CD14-positive monocyte (primary cell): ENCODE results near the gene CAPN9. TPM values are rescaled to one million over a fixed set of nuclear protein-coding genes. Genes with fewer than 3 reads are reported as not detected.
A peak's percentile ranks its signal among the peaks of the same experiment; 100 is the strongest.

Experiments used
- DNase-seq, 3 donors: peaks; one replicate each; pipeline ENCODE4 v3.0.0-alpha.2; 2011 to 2022
- H2AFZ ChIP-seq: 2 replicates; pipeline ENCODE4 v1.6.0; 2012; ENCODE audit warnings: mild to moderate bottlenecking, low read depth, low read length, inconsistent platforms; ENCODE audit not compliant: insufficient read depth, poor library complexity, severe bottlenecking
- H3K27ac ChIP-seq, 2 donors: 1 replicate in 1 of 2; 2 replicates in 1 of 2; pipeline ENCODE4 v1.5.1; 2012 to 2013; ENCODE audit warnings: low read length in 2 of 2, control low read depth in 1 of 2, inconsistent platforms in 1 of 2, low read depth in 1 of 2, mild to moderate bottlenecking in 1 of 2
- H3K27me3 ChIP-seq, 2 donors: one replicate each; pipeline versions ENCODE4 v1.6.0 to v1.6.1; 2011 to 2013; ENCODE audit warnings: low read length in 2 of 2; ENCODE audit not compliant: control insufficient read depth in 2 of 2, insufficient read depth in 2 of 2
- H3K36me3 ChIP-seq, 2 donors: replicated peaks in 1 of 2; 1 replicate in 1 of 2; 2 replicates in 1 of 2; pipeline versions ENCODE4 v1.5.1 to v1.6.1; 2012 to 2013; ENCODE audit warnings: low read length in 2 of 2, control low read depth in 1 of 2, inconsistent platforms in 1 of 2, mild to moderate bottlenecking in 1 of 2; ENCODE audit not compliant: insufficient read depth in 2 of 2, control insufficient read depth in 1 of 2
- H3K4me1 ChIP-seq, 2 donors: 1 replicate in 1 of 2; 2 replicates in 1 of 2; pipeline versions ENCODE4 v1.5.1 to v1.6.1; 2012 to 2013; ENCODE audit warnings: low read length in 2 of 2, control low read depth in 1 of 2, inconsistent platforms in 1 of 2, mild to moderate bottlenecking in 1 of 2, moderate library complexity in 1 of 2; ENCODE audit not compliant: insufficient read depth in 2 of 2, control insufficient read depth in 1 of 2
- H3K4me2 ChIP-seq: replicated peaks from 2 replicates; pipeline ENCODE3; 2012; ENCODE audit warnings: low read length, moderate library complexity, mild to moderate bottlenecking; ENCODE audit not compliant: poor library complexity, severe bottlenecking; ENCODE audit errors: extremely low read depth
- H3K4me3 ChIP-seq, 3 experiments: fragments of 200-600 bp in 1 of 3; sonication (generic) in 1 of 3; replicated peaks in 1 of 3; 1 replicate in 2 of 3; 2 replicates in 1 of 3; pipeline ENCODE4 v1.5.1; 2011 to 2013; ENCODE audit warnings: low read length in 3 of 3, mild to moderate bottlenecking in 3 of 3, control low read depth in 2 of 3, low read depth in 2 of 3, inconsistent platforms in 1 of 3, moderate library complexity in 1 of 3
- H3K79me2 ChIP-seq: 2 replicates; pipeline ENCODE4 v1.6.0; 2012; ENCODE audit warnings: mild to moderate bottlenecking, control low read depth, inconsistent platforms, low read length, moderate library complexity; ENCODE audit not compliant: insufficient read depth
- H3K9ac ChIP-seq: 2 replicates; pipeline ENCODE4 v1.6.0; 2017; ENCODE audit warnings: low read length, mild to moderate bottlenecking; ENCODE audit not compliant: insufficient read depth, poor library complexity, severe bottlenecking
- H3K9me3 ChIP-seq, 2 donors: replicated peaks in 1 of 2; 1 replicate in 1 of 2; 2 replicates in 1 of 2; pipeline versions ENCODE4 v1.5.1 to v1.6.1; 2012 to 2013; ENCODE audit warnings: low read length in 2 of 2, control low read depth in 1 of 2; ENCODE audit not compliant: control insufficient read depth in 1 of 2, insufficient read depth in 1 of 2
- H4K20me1 ChIP-seq: 2 replicates; pipeline ENCODE4 v1.6.0; 2012; ENCODE audit warnings: mild to moderate bottlenecking, low read length, control low read depth, moderate library complexity; ENCODE audit not compliant: insufficient read depth
- H3K27ac Mint-ChIP-seq, 7 donors: one replicate each; pipeline ENCODE4 v1.8.0; 2020; ENCODE audit warnings: mild to moderate bottlenecking in 7 of 7, mixed read lengths in 7 of 7, moderate library complexity in 6 of 7, inconsistent platforms in 2 of 7
- H3K27me3 Mint-ChIP-seq, 3 donors: one replicate each; pipeline ENCODE4 v1.8.0; 2021 to 2022; ENCODE audit warnings: low read depth in 3 of 3, mild to moderate bottlenecking in 3 of 3, mixed read lengths in 3 of 3, moderate library complexity in 3 of 3, inconsistent platforms in 1 of 3
- H3K36me3 Mint-ChIP-seq, 2 donors: one replicate each; pipeline ENCODE4 v1.8.0; 2020; ENCODE audit warnings: mixed read lengths in 2 of 2, inconsistent platforms in 1 of 2, mild to moderate bottlenecking in 1 of 2
- H3K4me1 Mint-ChIP-seq: one replicate; pipeline ENCODE4 v1.8.0; 2020; ENCODE audit warnings: mild to moderate bottlenecking, mixed read lengths
- H3K4me3 Mint-ChIP-seq, 2 donors: one replicate each; pipeline ENCODE4 v1.8.0; 2020; ENCODE audit warnings: mild to moderate bottlenecking in 2 of 2, mixed read lengths in 2 of 2, moderate library complexity in 1 of 2
- H3K9me3 Mint-ChIP-seq, 7 donors: one replicate each; pipeline ENCODE4 v1.8.0; 2020 to 2022; ENCODE audit warnings: mixed read lengths in 7 of 7, mild to moderate bottlenecking in 6 of 7, moderate library complexity in 6 of 7, inconsistent platforms in 2 of 7
- CTCF ChIP-seq: fragments of 200-600 bp; IDR thresholded peaks from one replicate; pipeline ENCODE4 v1.8.0; 2022; ENCODE audit warnings: antibody characterized with exemption, mild to moderate bottlenecking
- WGBS: methylation state at CpG from one replicate; pipeline ENCODE4 v1.1.5; 2013; ENCODE audit warnings: missing lambda C conversion rate; ENCODE audit not compliant: insufficient coverage; 5-methylcytosine and 5-hydroxymethylcytosine counted together
- intact Hi-C, 2 donors: fragments of 100-400 bp; cut with micrococcal nuclease; formaldehyde crosslinking; loops; one replicate each; pipeline versions ENCODE4 v1.15.0 to v1.15.1; 2023
- polyA plus RNA-seq, 3 donors: library from polyadenylated mRNA; depleted of rRNA in 1 of 3; unstranded in 2 of 3; stranded (reverse) in 1 of 3; fragments of 300-500 nt in 2 of 3; fragments of >200 nt in 1 of 3; fragmentation: Illumina TruSeq in 2 of 3; gene quantifications; 1 replicate in 2 of 3; 2 replicates in 1 of 3; pipeline ENCODE4 v1.2.3, GENCODE V29; 2012 to 2021

Gene CAPN9
- polyA plus RNA-seq, 3 donors: not detected

- Histone ChIP-seq H3K36me3 (no peaks in the 10 kb centered on the region), H3K79me2 (no peaks in the 10 kb centered on the region), H3K9me3 (no peaks in the 10 kb centered on the region), H3K27me3 (no peaks in the 10 kb centered on the region), H3K27ac (no peak overlapping the region), H3K4me2 (no peak overlapping the region), H2AFZ (no peak overlapping the region), H3K4me1 (peaks cover 6 to 14% of the 10 kb centered on the region in 2 donors), H3K9ac (no peak overlapping the region), H3K4me3 (no peak overlapping the region), H4K20me1 (no peaks in the 10 kb centered on the region)
- no peak for TF ChIP-seq CTCF
- 90% methylated on average over 5 of the region's 6 CpGs for WGBS
- peak overlapping the region in 1 of 7 donors; percentile 43 for H3K27ac Mint-ChIP-seq
- peaks cover 4 to 6% (median 5%) of the 10 kb centered on the region in 3 donors for H3K27me3 Mint-ChIP-seq
- H3K4me3 Mint-ChIP-seq: no peak overlapping the region
- intact Hi-C loops: no loop called here
- DNase-seq: no peak
- peaks cover 2% of the 10 kb centered on the region for H3K4me1 Mint-ChIP-seq
- H3K9me3 Mint-ChIP-seq: no peaks in the 10 kb centered on the region
- no peaks in the 10 kb centered on the region for H3K36me3 Mint-ChIP-seq
Measured at GRCh38 chr1:230750986-230751625, 3.9 kb downstream of the CAPN9 start.

GRCh38 chr1:230752407-230752806 lies 5.2 kb downstream of the CAPN9 start:
- DNase-seq: no peak
- H3K27me3 Mint-ChIP-seq: peaks cover 3 to 6% (median 3%) of the 10 kb centered on the region in 3 donors
- H3K9me3 ChIP-seq: no peaks in the 10 kb centered on the region
- no peaks in the 10 kb centered on the region for H3K36me3 Mint-ChIP-seq
- no peak overlapping the region for H3K9ac ChIP-seq
- H2AFZ ChIP-seq: no peak overlapping the region
- no peak overlapping the region for H3K4me2 ChIP-seq
- H3K27ac Mint-ChIP-seq: peak overlapping the region in 1 of 7 donors; percentile 41
- WGBS: 97% methylated on average over 4 of the region's 6 CpGs
- H3K4me3 ChIP-seq: no peak overlapping the region
- no peak for TF ChIP-seq CTCF
- H3K4me1 Mint-ChIP-seq: peaks cover 2% of the 10 kb centered on the region
- H3K9me3 Mint-ChIP-seq: no peaks in the 10 kb centered on the region
- peaks cover 6 to 14% of the 10 kb centered on the region in 2 donors for H3K4me1 ChIP-seq
- H3K27me3 ChIP-seq: no peaks in the 10 kb centered on the region
- H3K27ac ChIP-seq: no peak overlapping the region
- intact Hi-C loops: no loop called here
- H3K79me2 ChIP-seq: no peaks in the 10 kb centered on the region
- H3K36me3 ChIP-seq: no peaks in the 10 kb centered on the region
- no peak overlapping the region for H3K4me3 Mint-ChIP-seq
- no peaks in the 10 kb centered on the region for H4K20me1 ChIP-seq
